Measurements from ENCODE around the gene YAP1.

GRCh38 chr11:102192349-102193066 lies 82.3 kb downstream of the YAP1 start:
- TF ChIP-seq CTCF (IDR thresholded peaks at IDR 0.05) (no peak), POLR2A (IDR thresholded peaks at IDR 0.05) (no peak)

Data from esophagus squamous epithelium (tissue), 4 donors.